ENCODE results near the gene IL4.

DNA sequence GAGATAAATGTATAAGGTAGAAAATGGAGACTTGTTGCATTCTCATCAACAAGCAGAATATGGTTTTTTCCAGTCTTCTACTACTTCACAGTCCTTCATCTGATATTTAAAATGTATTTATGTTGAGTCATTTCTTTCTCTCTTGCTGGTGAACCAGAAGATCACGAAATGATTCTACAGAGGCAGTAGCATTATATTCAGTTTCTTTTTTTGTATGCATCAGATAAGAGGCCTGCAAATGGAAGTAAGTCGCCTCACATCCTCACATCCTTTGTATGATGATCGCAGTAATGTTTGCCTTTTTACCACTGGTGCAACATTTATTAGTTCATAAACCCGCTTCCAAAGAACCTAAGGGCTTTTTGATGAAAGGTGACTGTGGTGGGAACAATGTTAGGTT, 37.9 kb upstream of the IL4 start:
- TF ChIP-seq, protein P1, sequence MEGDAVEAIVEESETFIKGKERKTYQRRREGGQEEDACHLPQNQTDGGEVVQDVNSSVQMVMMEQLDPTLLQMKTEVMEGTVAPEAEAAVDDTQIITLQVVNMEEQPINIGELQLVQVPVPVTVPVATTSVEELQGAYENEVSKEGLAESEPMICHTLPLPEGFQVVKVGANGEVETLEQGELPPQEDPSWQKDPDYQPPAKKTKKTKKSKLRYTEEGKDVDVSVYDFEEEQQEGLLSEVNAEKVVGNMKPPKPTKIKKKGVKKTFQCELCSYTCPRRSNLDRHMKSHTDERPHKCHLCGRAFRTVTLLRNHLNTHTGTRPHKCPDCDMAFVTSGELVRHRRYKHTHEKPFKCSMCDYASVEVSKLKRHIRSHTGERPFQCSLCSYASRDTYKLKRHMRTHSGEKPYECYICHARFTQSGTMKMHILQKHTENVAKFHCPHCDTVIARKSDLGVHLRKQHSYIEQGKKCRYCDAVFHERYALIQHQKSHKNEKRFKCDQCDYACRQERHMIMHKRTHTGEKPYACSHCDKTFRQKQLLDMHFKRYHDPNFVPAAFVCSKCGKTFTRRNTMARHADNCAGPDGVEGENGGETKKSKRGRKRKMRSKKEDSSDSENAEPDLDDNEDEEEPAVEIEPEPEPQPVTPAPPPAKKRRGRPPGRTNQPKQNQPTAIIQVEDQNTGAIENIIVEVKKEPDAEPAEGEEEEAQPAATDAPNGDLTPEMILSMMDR (IDR thresholded peaks at IDR 0.05) = no peak
- no peak for TF ChIP-seq EZH2phosphoT487 (IDR thresholded peaks at IDR 0.05)
